GM21723 (cell line): Measurements from ENCODE around the gene NHSL2.
A peak's percentile ranks its signal among the peaks of the same experiment; 100 is the strongest.

Experiments used
- ATAC-seq: cut with Tn5 transposase; IDR thresholded peaks from one replicate; pipeline ENCODE4 v1.9.1; 2021; ENCODE audit warnings: mild to moderate bottlenecking, moderate library complexity; ENCODE audit not compliant: unreplicated experiment

Gene NHSL2

DNA sequence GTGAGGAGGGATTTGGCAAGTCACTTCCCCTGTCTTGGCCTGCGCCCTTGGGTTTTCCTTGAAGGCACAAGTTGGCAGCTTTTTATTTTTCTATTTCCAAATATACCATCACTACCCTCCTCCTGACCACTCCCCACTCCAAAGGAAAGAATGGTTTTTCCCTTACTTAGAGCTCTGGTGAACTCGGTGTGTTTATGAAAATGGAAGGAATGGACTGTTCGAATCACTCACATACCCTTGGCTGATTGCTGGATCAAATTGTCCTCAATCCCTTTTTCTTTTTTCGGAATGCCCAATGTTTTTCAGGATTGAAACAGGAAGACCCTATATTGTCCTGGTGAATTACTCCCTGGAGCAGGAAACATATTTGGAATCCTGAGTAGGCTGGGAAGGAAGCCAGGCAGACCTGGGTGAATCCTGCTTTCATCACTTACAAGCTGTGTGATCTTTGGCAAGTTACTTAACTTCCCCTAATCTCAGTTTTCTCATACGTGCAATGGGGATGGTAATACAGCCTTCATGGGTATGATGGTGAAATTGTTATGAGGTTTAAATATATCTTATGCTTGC lies 150.4 kb downstream of the NHSL2 start:
- ATAC-seq, result no peak

DNA sequence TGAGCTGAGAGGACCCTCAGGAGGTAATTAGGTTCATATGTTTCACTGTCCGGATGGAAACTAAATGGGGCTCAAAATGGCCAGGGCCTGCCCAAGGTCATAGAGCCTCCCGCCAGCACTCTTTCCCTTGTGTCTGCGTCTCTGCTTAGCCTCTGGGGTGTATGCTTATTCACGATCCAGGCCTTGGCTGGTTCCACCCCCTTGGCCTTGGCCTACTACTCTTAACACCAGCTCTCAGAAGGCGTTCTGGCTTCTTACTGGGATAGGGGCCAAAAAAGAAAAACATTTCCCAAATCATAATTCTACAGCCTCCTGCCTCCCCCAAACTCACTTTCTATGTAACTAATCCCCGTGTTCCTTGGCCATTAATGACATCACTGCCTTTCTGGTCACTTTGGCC lies 152.3 kb downstream of the NHSL2 start:
- no peak for ATAC-seq

DNA sequence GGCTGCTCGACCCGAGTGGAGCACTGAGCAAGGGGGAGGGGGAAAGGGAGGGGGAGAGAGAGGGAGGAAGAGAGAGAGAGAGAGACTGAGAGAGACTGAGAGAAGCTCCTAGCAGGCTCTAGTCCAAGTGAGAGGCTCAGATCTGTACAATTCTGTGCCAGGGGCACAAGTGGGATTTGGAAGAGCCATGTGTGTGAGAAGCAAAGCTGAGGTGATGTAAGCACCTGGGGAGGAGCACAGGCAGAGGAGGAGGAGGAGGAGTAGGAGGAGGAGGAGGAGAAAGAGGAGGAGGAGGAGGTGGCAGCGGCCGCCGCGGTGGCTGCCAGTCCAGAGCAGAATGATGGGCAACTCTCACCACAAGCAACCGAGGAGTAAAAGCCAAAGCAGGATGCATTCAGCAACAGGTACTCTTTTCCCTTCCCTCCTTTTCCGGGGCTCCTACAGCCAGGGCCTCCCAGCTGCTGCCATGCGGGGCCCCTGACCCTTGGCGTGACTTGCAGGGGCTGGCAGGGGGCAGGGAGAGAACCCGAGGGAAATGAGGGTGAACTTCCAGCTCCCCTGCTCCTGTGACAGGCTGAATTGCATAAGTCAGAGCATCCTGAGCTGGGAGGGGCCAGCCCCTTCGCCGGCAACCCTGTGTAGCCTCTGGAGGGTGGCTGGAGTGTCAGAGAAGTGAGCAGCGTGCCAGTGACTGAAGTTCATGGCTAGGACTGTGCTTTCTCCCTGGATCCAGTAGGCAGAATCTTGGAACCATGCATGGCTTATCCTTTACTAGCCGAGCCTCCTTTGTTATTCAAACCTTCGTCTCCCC lies 158.9 kb downstream of the NHSL2 start:
- no peak for ATAC-seq

DNA sequence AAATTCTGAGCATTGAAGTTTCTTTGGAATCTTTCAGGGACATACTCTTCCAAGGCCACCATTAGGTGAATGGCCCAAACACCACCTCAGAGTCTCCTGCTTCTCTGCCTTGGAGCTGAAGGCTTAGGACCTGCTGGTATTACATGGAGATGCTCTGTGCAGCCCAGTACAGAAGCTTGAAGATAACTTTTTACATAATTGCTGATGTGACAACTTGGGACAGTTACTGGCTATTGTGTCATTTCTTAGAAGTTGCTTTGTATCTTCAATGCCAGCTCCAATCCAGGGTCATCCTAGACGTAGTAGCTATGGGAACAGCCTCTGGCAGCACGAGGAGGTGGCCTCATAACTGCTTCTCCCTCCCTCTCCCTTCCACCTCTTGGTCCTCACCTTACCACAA lies 160.6 kb downstream of the NHSL2 start:
- ATAC-seq, result no peak

DNA sequence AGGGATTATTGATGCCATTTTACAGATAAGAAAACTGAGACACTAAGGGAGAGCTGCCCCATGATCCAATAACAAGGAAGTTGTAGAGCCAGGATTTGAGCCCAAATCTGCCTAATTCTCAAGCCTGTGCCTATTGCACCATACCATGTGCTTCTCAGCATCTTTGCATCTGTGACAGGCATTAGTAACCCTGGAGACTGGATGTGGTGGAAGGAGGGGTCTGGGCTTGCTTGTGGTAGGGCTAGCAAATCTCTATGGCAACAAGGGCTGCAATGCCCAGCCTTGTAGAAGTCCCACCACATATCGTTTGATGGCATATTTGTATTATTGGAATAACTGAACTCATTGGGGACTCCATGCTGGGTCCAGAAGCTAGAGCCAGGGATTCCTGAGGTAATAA lies 163.0 kb downstream of the NHSL2 start:
- no peak for ATAC-seq

DNA sequence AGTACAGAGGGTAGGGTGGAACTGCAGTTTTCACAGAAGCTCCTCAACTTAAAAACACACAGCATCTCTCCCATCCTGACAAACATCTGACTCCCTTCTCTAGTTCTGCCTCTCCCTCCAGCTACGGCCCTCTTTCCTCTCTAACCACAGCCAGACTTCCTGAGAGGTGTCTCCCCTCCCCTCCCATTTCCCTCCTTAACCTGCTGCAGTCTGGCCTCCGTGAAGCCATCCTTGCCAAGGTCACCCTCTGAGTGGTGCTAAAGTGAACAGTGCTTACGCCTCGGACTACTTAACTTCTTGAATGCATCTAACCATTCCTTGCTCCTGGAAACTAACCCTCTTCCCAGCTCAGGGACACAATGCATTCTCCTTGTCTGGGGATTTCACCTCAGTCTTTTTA lies 167.8 kb downstream of the NHSL2 start:
- no peak for ATAC-seq

DNA sequence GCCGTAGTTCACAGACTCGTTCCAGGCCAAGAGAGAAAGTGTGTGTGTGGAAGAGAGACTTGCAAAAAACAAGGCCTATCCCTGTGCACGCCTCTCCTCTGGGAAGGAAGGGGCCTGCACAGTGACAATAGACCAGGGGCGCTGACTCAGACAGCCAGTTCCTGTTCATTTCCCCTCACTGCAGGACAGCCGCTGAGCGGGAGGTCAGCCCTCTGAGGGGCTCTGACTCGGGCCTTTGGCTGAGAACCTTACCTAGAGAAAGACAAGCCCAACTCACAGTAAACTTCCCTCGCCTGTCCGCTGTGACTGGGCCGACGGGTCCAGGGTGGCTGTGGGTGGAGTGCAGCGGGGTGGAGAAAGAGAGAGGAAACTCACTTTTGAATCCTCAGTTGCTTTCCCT lies 169.0 kb downstream of the NHSL2 start:
- no peak for ATAC-seq

DNA sequence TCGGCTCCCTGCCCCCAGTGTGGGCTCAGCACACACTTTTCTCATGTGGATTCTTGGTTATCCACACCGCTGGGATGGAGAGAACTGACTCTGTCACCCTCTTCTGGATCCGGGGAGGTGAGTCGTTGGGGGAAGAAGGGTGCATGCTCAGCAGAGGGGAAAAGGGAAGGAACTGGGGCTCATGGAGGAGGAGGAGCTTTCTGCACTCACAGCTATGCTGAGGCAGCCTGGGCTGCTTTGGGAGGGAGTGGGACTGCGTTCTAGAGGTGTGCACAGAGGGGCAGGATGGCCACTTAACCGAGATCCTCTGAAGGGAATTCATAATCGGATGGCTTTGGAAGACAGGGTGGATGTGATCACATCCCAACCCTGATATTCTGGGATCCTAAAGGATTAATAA lies 169.5 kb downstream of the NHSL2 start:
- no peak for ATAC-seq

DNA sequence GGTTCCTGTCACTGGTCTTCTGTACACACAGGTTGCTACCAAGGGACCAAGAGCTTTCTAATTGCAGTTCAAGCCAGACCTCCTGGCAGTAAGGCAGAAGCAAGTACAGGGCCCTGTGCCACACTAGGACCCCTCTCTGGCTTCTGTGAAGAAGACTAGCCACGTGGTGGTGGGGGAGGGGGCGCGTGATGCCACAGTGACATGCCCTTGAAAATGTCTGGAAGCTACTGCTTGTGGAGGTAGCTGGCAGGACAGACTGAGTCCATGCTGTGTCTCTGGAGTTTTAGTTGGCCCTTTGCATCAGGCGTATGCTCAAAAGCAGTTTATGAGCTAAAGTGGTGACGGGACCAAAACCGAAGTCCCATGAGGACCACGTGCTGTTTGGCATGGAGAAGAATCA lies 170.2 kb downstream of the NHSL2 start:
- ATAC-seq, result no peak

DNA sequence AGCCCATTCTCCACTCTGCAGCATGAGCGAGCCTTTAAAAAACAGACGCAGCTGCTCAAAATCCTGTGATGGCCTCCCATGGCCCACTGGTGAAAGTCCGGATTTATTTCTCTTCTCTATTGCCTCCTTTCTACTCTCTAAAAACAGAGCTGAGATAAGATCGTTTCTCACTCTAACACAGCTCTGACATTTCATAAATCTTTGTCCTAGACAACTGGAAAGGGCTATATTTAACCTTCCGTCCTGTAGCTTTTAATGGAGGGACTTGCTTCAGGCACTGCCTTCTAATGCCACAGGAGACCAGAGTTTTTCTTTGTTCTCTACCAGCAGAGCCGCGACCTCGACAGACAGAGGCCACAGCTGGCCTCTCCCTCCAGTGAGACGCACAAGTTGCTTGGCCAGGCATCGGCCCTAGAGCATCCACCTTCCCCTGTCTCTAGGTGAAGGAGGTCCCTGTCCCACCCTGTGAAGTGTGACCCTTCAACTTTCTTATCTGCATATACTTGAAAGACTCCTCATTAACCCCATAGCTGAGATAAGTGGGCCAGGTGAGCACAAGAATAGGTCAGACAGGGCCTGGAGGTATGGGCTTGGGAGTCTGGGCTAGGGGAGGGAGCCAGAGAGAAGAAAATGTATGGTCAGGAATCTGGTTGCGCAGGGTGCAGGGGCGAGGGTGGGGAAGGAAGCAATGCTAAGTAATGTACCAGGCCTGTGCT lies 171.1 kb downstream of the NHSL2 start:
- no peak for ATAC-seq

DNA sequence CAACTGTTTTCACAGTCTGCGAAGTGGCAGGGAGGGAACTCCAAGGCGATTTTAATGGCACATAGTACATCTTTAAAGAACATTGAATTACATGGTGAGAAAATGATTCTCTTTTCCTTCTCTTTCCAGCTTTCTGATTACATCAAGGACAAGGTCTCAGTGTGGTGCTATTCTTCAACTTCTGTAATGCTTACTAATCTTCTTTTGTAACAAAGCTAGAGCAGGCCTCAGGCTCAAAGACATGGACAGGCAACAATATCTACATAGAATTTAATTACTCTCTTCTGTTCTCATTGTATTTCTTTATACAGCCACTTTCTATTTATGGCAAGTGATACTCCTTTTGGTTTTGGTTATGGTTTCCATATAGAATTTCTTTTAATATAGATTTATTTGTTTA lies 172.6 kb downstream of the NHSL2 start:
- no peak for ATAC-seq

DNA sequence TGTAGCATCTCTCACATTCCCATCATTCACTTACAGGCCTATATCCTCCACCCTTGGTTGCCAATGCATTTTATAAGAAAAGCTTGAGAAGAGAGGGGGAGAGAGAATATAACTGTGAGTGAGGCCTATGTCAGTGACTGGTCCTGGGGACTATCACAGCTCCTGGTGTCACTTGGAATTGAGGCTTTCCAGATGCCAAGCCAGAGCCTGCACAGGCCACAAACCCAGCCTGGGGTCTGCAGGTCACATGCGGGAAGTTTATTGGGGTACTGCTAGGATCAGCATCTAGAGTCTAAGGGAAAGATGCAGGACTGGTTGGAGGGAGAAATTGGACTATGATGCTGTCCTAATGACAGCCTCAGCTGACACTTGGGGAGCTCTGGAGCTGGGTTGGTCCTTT lies 173.5 kb downstream of the NHSL2 start:
- no peak for ATAC-seq

DNA sequence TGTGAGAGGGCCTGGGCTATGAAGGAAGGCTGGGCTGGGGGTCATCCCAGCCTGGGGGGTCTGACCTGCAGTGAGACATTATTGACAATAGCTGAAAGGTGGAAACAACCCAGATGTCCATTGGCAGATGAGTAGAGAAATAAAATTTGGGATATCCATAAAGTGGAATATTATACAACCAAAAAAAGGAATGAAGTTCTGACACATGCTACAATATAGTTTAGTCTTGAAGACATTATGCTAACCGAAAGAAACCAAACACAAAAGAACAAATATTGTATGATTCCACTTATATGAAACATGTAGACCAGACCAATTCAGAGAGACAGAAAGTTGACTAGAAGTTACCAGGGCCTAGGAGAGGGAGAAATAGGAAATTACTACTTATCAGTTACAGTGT lies 176.3 kb downstream of the NHSL2 start:
- ATAC-seq, result no peak

DNA sequence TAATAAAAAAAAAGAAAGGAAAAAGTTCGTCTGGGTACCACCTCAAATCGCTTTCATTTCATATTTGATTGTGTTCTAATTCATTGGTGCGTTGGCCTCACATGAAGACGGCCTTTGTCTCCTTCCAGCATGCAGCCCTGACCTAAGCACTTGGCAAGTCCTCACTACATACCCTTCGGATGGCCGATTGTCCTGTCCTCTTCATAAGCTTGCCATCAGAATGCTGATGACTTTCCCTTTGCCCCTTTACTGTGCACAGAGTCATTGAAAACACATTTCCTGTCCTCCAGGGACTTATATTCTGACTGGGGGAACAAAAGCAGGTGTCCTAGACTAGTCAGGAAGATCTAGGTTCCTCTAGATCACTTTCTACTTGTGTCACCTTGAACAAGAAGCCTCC lies 178.1 kb downstream of the NHSL2 start:
- no peak for ATAC-seq

DNA sequence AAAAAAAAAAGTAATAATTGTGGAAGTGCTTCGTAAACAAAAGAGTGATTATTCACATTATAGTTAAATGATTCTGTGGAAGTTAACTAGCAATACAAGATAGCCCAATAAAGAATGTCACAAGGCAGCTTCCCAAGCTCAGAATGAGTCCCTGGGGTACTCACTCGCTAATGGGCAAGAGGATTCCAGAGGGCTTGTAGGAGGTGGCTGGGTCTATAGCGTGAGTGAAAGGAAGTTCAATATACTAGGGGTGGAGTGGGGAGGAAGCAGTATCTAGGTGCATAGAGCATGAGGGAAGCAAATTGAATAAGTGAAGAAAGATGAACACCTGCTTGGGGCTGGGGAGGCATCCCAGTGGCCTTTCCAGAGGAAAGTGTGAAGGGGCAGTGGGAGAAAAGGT lies 178.6 kb downstream of the NHSL2 start:
- no peak for ATAC-seq

DNA sequence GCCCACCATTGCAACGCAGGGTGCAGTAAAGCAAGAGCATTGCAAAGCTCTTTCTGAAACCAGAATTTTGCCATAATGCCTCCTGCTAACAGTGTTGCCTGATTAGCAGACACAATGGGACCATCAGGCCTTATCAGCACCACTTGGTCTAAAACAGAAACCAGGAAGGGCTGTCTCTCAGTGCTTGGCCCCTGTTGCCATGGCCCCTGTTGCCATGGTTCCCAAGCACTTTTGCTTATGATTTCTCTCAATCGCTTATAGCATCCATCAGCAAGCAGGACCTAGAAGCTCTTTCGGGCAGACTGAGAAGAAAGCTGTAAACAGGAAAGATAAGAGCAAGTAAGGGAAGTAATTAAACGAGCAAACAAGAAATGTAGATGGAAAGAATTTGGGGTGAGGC lies 184.2 kb downstream of the NHSL2 start:
- peak; percentile 85 for ATAC-seq

DNA sequence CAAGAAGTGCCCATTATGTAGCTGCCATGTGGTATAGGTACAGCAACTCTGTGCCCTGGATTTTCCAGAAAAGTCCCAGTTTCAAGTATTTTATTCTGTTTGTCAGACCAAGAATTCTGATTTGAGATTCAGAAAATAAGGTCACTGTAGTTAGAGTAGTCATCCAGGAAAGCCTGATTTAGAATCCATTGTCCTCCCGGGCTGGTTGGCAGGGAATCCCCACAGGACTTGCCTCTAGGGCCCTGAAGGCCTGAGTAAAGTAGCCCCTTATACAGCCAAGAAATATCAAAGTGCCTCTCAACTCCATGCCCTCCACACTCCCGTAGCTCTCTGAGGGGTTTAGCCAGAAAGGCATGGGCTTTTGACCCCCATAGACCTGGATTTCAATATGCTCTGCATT lies 184.7 kb downstream of the NHSL2 start:
- ATAC-seq, result no peak

DNA sequence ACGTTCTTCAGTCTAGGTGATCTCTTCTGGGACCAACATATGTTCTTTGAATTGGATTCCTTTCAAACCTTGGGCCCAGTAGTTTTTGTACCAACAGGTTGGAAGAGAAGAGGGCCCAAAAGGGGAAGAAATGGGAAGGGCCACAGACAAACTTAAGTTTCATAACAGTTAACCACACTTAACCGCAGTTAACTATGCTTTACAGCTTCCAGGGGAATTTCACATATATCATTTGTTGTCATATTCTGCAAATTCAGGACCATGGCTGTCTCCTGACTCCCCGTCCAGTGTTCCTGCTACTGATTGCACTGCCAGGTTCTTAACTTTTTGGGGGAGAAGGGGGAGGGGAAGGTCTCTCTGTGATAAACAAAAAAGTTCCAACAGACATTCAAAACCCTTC lies 186.5 kb downstream of the NHSL2 start:
- ATAC-seq, result no peak

DNA sequence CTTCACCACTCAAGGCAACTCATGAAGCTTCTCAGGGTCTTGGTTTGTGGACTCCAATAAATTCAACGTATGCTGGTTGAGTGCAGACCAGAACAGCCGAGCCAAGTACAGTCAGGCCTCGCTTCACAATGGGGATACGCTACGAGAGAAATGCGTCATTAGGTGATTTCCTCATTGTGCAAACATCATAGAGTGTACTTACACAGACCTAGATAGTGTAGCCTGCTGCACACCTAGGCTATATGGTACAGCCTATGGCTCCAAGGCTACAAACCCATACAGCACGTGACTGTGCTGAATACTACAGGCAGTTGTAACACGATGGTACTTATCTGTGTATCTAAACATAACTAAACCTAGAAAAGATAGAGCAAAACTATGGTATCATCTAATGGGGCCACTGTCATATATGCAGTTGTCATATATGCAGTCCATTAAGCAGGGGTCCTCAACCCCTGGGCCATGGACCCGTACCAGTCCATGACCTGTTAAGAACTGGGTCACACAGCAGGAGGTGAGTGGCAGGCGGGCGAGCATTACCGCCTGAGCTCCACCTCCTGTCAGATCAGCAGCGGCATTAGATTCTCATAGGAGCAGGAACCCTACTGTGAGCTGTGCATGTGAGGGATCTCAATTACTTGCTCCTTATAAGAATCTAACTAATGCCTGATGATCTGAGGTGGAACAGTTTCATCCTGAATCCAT lies 189.6 kb downstream of the NHSL2 start:
- ATAC-seq, result no peak

DNA sequence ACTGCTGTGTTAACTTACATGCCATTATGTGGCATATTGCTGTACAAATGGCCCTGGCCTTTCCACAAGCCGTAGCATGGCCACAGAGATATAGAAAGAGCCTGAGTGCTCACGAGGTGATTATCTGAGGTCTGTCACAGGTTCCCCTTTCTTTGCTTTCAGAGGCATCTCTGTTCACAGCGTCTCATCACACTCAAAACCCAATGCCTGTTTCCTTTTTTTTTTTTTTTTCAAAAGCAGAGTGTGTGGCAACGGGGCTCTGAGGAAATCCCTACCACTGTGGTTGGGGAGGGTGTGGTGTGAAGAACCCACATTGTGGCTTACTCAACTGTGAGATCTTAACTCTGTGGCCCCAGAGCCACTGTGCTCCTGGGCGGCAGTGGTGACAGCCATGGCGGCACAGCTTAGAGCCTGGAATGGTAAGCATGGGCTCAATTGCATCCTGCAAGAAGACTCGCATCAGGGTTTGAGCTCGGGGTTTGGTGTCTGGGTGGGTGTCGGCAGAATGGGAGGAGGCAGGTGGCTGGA lies 190.2 kb downstream of the NHSL2 start:
- peak; percentile 90 for ATAC-seq

DNA sequence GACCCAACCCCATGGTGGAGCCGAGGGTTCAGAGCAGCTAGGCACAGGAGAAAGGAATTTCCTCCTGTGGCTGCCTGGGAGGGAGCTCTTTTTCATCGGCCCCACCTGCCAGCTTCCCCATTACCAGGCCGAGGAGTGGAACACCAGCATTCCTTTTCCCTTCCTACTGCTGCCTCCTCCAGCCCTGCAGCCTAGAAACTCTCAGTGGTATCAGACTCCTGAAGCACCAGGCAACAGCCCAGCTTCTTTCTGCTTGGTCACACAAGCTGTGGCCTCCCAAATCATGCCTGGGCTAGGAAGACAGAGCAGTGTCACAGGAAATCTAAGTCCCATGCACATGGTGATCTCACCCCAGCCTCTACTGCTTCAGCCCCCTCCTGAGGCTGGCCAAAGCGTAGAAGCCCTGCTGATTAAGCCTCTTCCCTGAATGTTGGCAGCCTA lies 191.0 kb downstream of the NHSL2 start:
- no peak for ATAC-seq
